PC-9 (cell line): ENCODE measurements around the gene AMOTL1. TPM values are rescaled to one million over a fixed set of nuclear protein-coding genes. Genes with fewer than 3 reads are reported as not detected.

Experiments used
- BruUV-seq: library from RNA; stranded (reverse); fragments of 400-500 nt; replicated peaks from 2 replicates; lab custom pipeline; 2021; lab: Mats Ljungman, UMichigan
- CTCF ChIA-PET: fragments of 300-600 bp; sonication (Branson Sonifier 250); formaldehyde crosslinking; loops from one replicate; lab custom pipeline; 2022; ENCODE audit warnings: antibody characterized with exemption; lab: Charles Lee
- POLR2A ChIA-PET: fragments of 300-600 bp; sonication (Branson Sonifier 250); formaldehyde crosslinking; loops from one replicate; lab custom pipeline; 2022; ENCODE audit warnings: antibody characterized with exemption; ENCODE audit not compliant: unreplicated experiment; lab: Charles Lee
- DNase-seq, 2 experiments: peaks; one replicate each; pipeline versions ENCODE4 v3.0.0 to v3.0.0-alpha.2; 2015 to 2022; ENCODE audit warnings: mixed read lengths in 1 of 2
- H2AFZ ChIP-seq: fragments of 200-600 bp; sonication (generic); 2 replicates; pipeline ENCODE4 v1.8.1; 2017; ENCODE audit warnings: antibody characterized with exemption
- H3F3A ChIP-seq: fragments of 200-600 bp; sonication (generic); 2 replicates; pipeline ENCODE4 v1.8.1; 2017; ENCODE audit warnings: antibody characterized with exemption, mild to moderate bottlenecking, low read depth; ENCODE audit not compliant: insufficient read depth
- H3K27ac ChIP-seq: fragments of 200-600 bp; sonication (generic); 2 replicates; pipeline ENCODE4 v1.6.1; 2016; ENCODE audit warnings: mixed run types
- H3K27me3 ChIP-seq: fragments of 200-600 bp; sonication (generic); 2 replicates; pipeline ENCODE4 v1.6.1; 2016; ENCODE audit warnings: low read depth, mixed run types; ENCODE audit not compliant: insufficient read depth
- H3K36me3 ChIP-seq: fragments of 200-600 bp; sonication (generic); 2 replicates; pipeline ENCODE4 v1.6.1; 2016; ENCODE audit warnings: low read depth, mixed run types
- H3K4me1 ChIP-seq: fragments of 200-600 bp; sonication (generic); replicated peaks from 2 replicates; pipeline ENCODE4 v1.6.1; 2016; ENCODE audit warnings: mixed run types; ENCODE audit not compliant: insufficient read depth
- H3K4me2 ChIP-seq: fragments of 200-600 bp; sonication (generic); 2 replicates; pipeline ENCODE4 v1.6.1; 2017; ENCODE audit warnings: mixed run types
- H3K4me3 ChIP-seq: fragments of 200-600 bp; sonication (generic); 2 replicates; pipeline ENCODE4 v1.6.1; 2016; ENCODE audit warnings: mixed run types
- H3K79me2 ChIP-seq: fragments of 200-600 bp; sonication (generic); 2 replicates; pipeline ENCODE4 v1.6.1; 2017; ENCODE audit warnings: low read depth, mixed run types
- H3K9me2 ChIP-seq: fragments of 200-600 bp; sonication (generic); 2 replicates; pipeline ENCODE4 v1.8.1; 2017; ENCODE audit warnings: mild to moderate bottlenecking; ENCODE audit not compliant: insufficient read depth
- H3K9me3 ChIP-seq: fragments of 200-600 bp; sonication (generic); 2 replicates; pipeline ENCODE4 v1.8.1; 2016; ENCODE audit warnings: low read depth; ENCODE audit not compliant: insufficient read depth
- H4K20me1 ChIP-seq: fragments of 200-600 bp; sonication (generic); 2 replicates; pipeline ENCODE4 v1.8.1; 2017; ENCODE audit not compliant: insufficient read depth
- CTCF ChIP-seq: fragments of 200-600 bp; sonication (generic); conservative IDR thresholded peaks from 2 replicates; pipeline ENCODE4 v1.6.1; 2017; ENCODE audit warnings: mixed run types, antibody characterized with exemption, mild to moderate bottlenecking, moderate library complexity
- EZH2 ChIP-seq: fragments of 200-600 bp; sonication (generic); IDR thresholded peaks from 2 replicates; pipeline ENCODE4 v1.8.0; 2017; ENCODE audit warnings: antibody characterized with exemption, low read depth
- intact Hi-C: fragments of 100-400 bp; cut with micrococcal nuclease; formaldehyde crosslinking; loops from one replicate; pipeline ENCODE4 v1.10.0; 2022; ENCODE audit not compliant: unreplicated experiment
- total RNA-seq: library from RNA; stranded (reverse); gene quantifications from 2 replicates; pipeline ENCODE4 v1.2.3, GENCODE V29; 2021

AMOTL1 gene
- total RNA-seq, 1 experiment from 2014 or later: 60.5 TPM

DNA sequence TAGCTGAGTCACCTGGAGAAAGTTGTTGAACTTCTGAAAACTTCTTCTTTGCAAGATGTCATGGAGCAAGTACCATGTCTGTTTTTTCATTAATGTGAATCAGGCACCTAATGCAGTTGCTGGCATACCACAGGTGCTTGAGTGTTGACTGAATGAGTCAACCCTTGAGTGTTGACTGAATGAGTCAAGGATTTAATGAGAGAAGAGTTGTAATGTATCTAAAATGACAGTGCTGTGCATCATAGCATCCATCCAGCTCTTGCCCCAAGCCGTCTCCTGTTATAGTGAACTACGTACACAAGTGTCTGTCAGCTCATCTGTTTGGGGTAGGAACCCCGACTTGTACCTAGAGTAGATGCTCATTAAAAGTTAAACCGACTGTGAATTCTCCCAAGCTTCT lies 112.1 kb downstream of the AMOTL1 start:
- H3K9me2 ChIP-seq: no peaks in the 10 kb centered on the region
- peak in 1 of 2 experiments; percentile 98 for DNase-seq
- no peak overlapping the region for H3K4me3 ChIP-seq
- TF ChIP-seq EZH2: no peak
- TF ChIP-seq CTCF: no peak
- no peaks in the 10 kb centered on the region for H3K27me3 ChIP-seq
- peaks cover 40% of the 10 kb centered on the region for H3K4me1 ChIP-seq
- H3F3A ChIP-seq: peaks cover 59% of the 10 kb centered on the region
- no peaks in the 10 kb centered on the region for H4K20me1 ChIP-seq
- H3K36me3 ChIP-seq: peaks cover 80% of the 10 kb centered on the region
- POLR2A ChIA-PET: interaction anchor here (0.6 to 0.7 kb wide), 2 partner anchors 133 to 146 kb away, joined by 3 to 4 read pairs; no protein-coding TSS in a partner anchor
- H3K4me2 ChIP-seq: 0 out of 2 replicates have a peak overlapping the region, but pooled peaks have one; percentile 0
- no peak overlapping the region for H2AFZ ChIP-seq
- no TSS peak for BruUV-seq
- H3K79me2 ChIP-seq: 0 out of 2 replicates have a peak, but pooled peaks cover 10% of the 10 kb centered on the region
- H3K27ac ChIP-seq: peak overlapping the region; percentile 3; the same call in 1 of the 2 replicates
- CTCF ChIA-PET: interaction anchor here (0.5 kb wide), 1 partner anchor 258 kb away, joined by 6 read pairs; no protein-coding TSS in a partner anchor
- intact Hi-C loops: loop anchor here (10.0 kb wide), 1 partner anchor 365 kb away; the partner anchor contains the start of gene C11orf97
- H3K9me3 ChIP-seq: no peaks in the 10 kb centered on the region

GRCh38 chr11:94882931-94883330 lies 114.8 kb downstream of the AMOTL1 start:
- Histone ChIP-seq H3F3A (peaks cover 50% of the 10 kb centered on the region), H3K4me2 (no peak overlapping the region), H3K9me3 (0 out of 2 replicates have a peak, but pooled peaks cover 1% of the 10 kb centered on the region), H3K9me2 (no peaks in the 10 kb centered on the region), H3K4me1 (peaks cover 44% of the 10 kb centered on the region), H3K27ac (no peak overlapping the region), H4K20me1 (no peaks in the 10 kb centered on the region), H3K27me3 (no peaks in the 10 kb centered on the region), H3K79me2 (0 out of 2 replicates have a peak, but pooled peaks cover 10% of the 10 kb centered on the region), H3K36me3 (peaks cover 71% of the 10 kb centered on the region), H2AFZ (no peak overlapping the region), H3K4me3 (no peak overlapping the region)
- no peak for TF ChIP-seq CTCF
- TF ChIP-seq EZH2: no peak
- intact Hi-C loops: loop anchor here (10.0 kb wide), 1 partner anchor 368 kb away; the partner anchor contains the start of gene C11orf97
- CTCF ChIA-PET: no interaction called here
- DNase-seq: no peak
- POLR2A ChIA-PET: interaction anchor here (0.7 kb wide), 1 partner anchor 585 kb away, joined by 3 read pairs; no protein-coding TSS in a partner anchor
- BruUV-seq: no TSS peak

GRCh38 chr11:94883878-94884277 lies 115.7 kb downstream of the AMOTL1 start:
- Histone ChIP-seq H3K79me2 (peaks cover 10% of the 10 kb centered on the region; the same call in 1 of the 2 replicates), H3K36me3 (peaks cover 68% of the 10 kb centered on the region), H3K4me2 (no peak overlapping the region), H3K9me3 (peaks cover 9% of the 10 kb centered on the region; the same call in 1 of the 2 replicates), H3K9me2 (no peaks in the 10 kb centered on the region), H2AFZ (no peak overlapping the region), H3K27me3 (no peaks in the 10 kb centered on the region), H3K4me1 (peaks cover 37% of the 10 kb centered on the region), H4K20me1 (no peaks in the 10 kb centered on the region), H3F3A (peaks cover 50% of the 10 kb centered on the region), H3K27ac (no peak overlapping the region), H3K4me3 (no peak overlapping the region)
- BruUV-seq: no TSS peak
- POLR2A ChIA-PET: interaction anchor here (0.7 kb wide), 1 partner anchor 586 kb away, joined by 3 read pairs; no protein-coding TSS in a partner anchor
- intact Hi-C loops: loop anchor here (10.0 kb wide), 1 partner anchor 369 kb away; the partner anchor contains the start of gene C11orf97
- CTCF ChIA-PET: no interaction called here
- TF ChIP-seq EZH2: no peak
- TF ChIP-seq CTCF: no peak
- no peak for DNase-seq
